Stimulated activated memory B cell treated with anti-CD40 and anti-IgM and Interleukin-4, amounts not matched to agents 10 μg/mL and 1 μg/mL and 100 μg/mL, for 72 hours (primary cell): ENCODE results near the gene SMAD3.

Experiments
- ATAC-seq: fragments of 150-1000 bp; cut with Tn5 transposase; 2 replicates; pipeline ENCODE4 v1.10.0; 2021
- H3K27ac Mint-ChIP-seq: one replicate; pipeline ENCODE4 v1.8.0; 2022; ENCODE audit warnings: mild to moderate bottlenecking, mixed read lengths
- H3K27me3 Mint-ChIP-seq: one replicate; pipeline ENCODE4 v1.8.0; 2022; ENCODE audit warnings: mixed read lengths
- H3K36me3 Mint-ChIP-seq: one replicate; pipeline ENCODE4 v1.8.0; 2022; ENCODE audit warnings: mixed read lengths
- H3K4me1 Mint-ChIP-seq: one replicate; pipeline ENCODE4 v1.8.0; 2022; ENCODE audit warnings: mixed read lengths
- H3K4me3 Mint-ChIP-seq: one replicate; pipeline ENCODE4 v1.8.0; 2022; ENCODE audit warnings: mild to moderate bottlenecking, moderate library complexity, mixed read lengths
- H3K9me3 Mint-ChIP-seq: one replicate; pipeline ENCODE4 v1.8.0; 2022; ENCODE audit warnings: mixed read lengths

Gene SMAD3

GRCh38 chr15:67030036-67030762, 35.2 kb upstream of the SMAD3 start:
- Mint-ChIP-seq H3K4me3 (no peak overlapping the region), H3K36me3 (no peaks in the 10 kb centered on the region), H3K9me3 (no peaks in the 10 kb centered on the region), H3K4me1 (peaks cover 17% of the 10 kb centered on the region), H3K27ac (peak overlapping the region; percentile 8), H3K27me3 (no peaks in the 10 kb centered on the region)
- no peak for ATAC-seq

- no peaks in the 10 kb centered on the region for H3K27me3 Mint-ChIP-seq
- no peak overlapping the region for H3K4me3 Mint-ChIP-seq
- H3K4me1 Mint-ChIP-seq = peaks cover 6% of the 10 kb centered on the region
- no peaks in the 10 kb centered on the region for H3K36me3 Mint-ChIP-seq
- H3K9me3 Mint-ChIP-seq = no peaks in the 10 kb centered on the region
- H3K27ac Mint-ChIP-seq = no peak overlapping the region
- no peak for ATAC-seq
Observed at GRCh38 chr15:67031331-67031730, 34.1 kb upstream of the SMAD3 start.

- ATAC-seq = no peak
- H3K27ac Mint-ChIP-seq = no peak overlapping the region
- H3K36me3 Mint-ChIP-seq = no peaks in the 10 kb centered on the region
- no peak overlapping the region for H3K4me3 Mint-ChIP-seq
- H3K27me3 Mint-ChIP-seq = no peaks in the 10 kb centered on the region
- H3K4me1 Mint-ChIP-seq = peaks cover 8% of the 10 kb centered on the region
- no peaks in the 10 kb centered on the region for H3K9me3 Mint-ChIP-seq
Observed at GRCh38 chr15:67032608-67033007, 32.8 kb upstream of the SMAD3 start.

GRCh38 chr15:67033012-67033411, 32.4 kb upstream of the SMAD3 start:
- Mint-ChIP-seq H3K27ac (no peak overlapping the region), H3K36me3 (no peaks in the 10 kb centered on the region), H3K9me3 (no peaks in the 10 kb centered on the region), H3K27me3 (no peaks in the 10 kb centered on the region), H3K4me3 (peak overlapping the region; percentile 70), H3K4me1 (peaks cover 12% of the 10 kb centered on the region)
- no peak for ATAC-seq

GRCh38 chr15:67033571-67034044, 31.8 kb upstream of the SMAD3 start:
- H3K27ac Mint-ChIP-seq = no peak overlapping the region
- H3K9me3 Mint-ChIP-seq = no peaks in the 10 kb centered on the region
- H3K4me3 Mint-ChIP-seq = peak overlapping the region; percentile 70
- no peaks in the 10 kb centered on the region for H3K27me3 Mint-ChIP-seq
- H3K36me3 Mint-ChIP-seq = no peaks in the 10 kb centered on the region
- H3K4me1 Mint-ChIP-seq = peaks cover 18% of the 10 kb centered on the region
- peak; percentile 20 for ATAC-seq

GRCh38 chr15:67035886-67036285, 29.5 kb upstream of the SMAD3 start:
- no peaks in the 10 kb centered on the region for H3K27me3 Mint-ChIP-seq
- peaks cover 28% of the 10 kb centered on the region for H3K4me1 Mint-ChIP-seq
- H3K27ac Mint-ChIP-seq = no peak overlapping the region
- no peak overlapping the region for H3K4me3 Mint-ChIP-seq
- peak; percentile 47 for ATAC-seq
- no peaks in the 10 kb centered on the region for H3K36me3 Mint-ChIP-seq
- H3K9me3 Mint-ChIP-seq = no peaks in the 10 kb centered on the region

GRCh38 chr15:67036775-67037555, 28.4 kb upstream of the SMAD3 start:
- Mint-ChIP-seq H3K27me3 (no peaks in the 10 kb centered on the region), H3K9me3 (no peaks in the 10 kb centered on the region), H3K36me3 (no peaks in the 10 kb centered on the region), H3K27ac (no peak overlapping the region), H3K4me3 (no peak overlapping the region), H3K4me1 (peaks cover 34% of the 10 kb centered on the region)
- ATAC-seq = no peak

- Mint-ChIP-seq H3K36me3 (no peaks in the 10 kb centered on the region), H3K27ac (no peak overlapping the region), H3K4me1 (peaks cover 42% of the 10 kb centered on the region), H3K9me3 (no peaks in the 10 kb centered on the region), H3K27me3 (no peaks in the 10 kb centered on the region), H3K4me3 (no peak overlapping the region)
- no peak for ATAC-seq
Observed at GRCh38 chr15:67037694-67038093, 27.7 kb upstream of the SMAD3 start.

GRCh38 chr15:67038736-67039135, 26.7 kb upstream of the SMAD3 start:
- H3K36me3 Mint-ChIP-seq = no peaks in the 10 kb centered on the region

GRCh38 chr15:67039384-67040075, 25.9 kb upstream of the SMAD3 start:
- ATAC-seq = no peak
- no peaks in the 10 kb centered on the region for H3K9me3 Mint-ChIP-seq
- no peak overlapping the region for H3K27ac Mint-ChIP-seq
- no peak overlapping the region for H3K4me3 Mint-ChIP-seq
- no peaks in the 10 kb centered on the region for H3K27me3 Mint-ChIP-seq
- H3K4me1 Mint-ChIP-seq = peaks cover 49% of the 10 kb centered on the region
- H3K36me3 Mint-ChIP-seq = no peaks in the 10 kb centered on the region

More at GRCh38 chr15:67038736-67039135, 26.7 kb upstream of the SMAD3 start:
- no peak overlapping the region for H3K4me3 Mint-ChIP-seq
- H3K9me3 Mint-ChIP-seq = no peaks in the 10 kb centered on the region
- peaks cover 49% of the 10 kb centered on the region for H3K4me1 Mint-ChIP-seq
- ATAC-seq = no peak
- H3K27me3 Mint-ChIP-seq = no peaks in the 10 kb centered on the region
- no peak overlapping the region for H3K27ac Mint-ChIP-seq

GRCh38 chr15:67040277-67040676, 25.1 kb upstream of the SMAD3 start:
- H3K4me1 Mint-ChIP-seq = peaks cover 49% of the 10 kb centered on the region
- H3K4me3 Mint-ChIP-seq = no peak overlapping the region
- no peak for ATAC-seq
- no peaks in the 10 kb centered on the region for H3K27me3 Mint-ChIP-seq
- no peak overlapping the region for H3K27ac Mint-ChIP-seq
- no peaks in the 10 kb centered on the region for H3K9me3 Mint-ChIP-seq
- no peaks in the 10 kb centered on the region for H3K36me3 Mint-ChIP-seq

- H3K27me3 Mint-ChIP-seq = no peaks in the 10 kb centered on the region
- no peaks in the 10 kb centered on the region for H3K36me3 Mint-ChIP-seq
- H3K4me3 Mint-ChIP-seq = no peak overlapping the region
- H3K27ac Mint-ChIP-seq = peak overlapping the region; percentile 49
- H3K4me1 Mint-ChIP-seq = peaks cover 41% of the 10 kb centered on the region
- ATAC-seq = peak; percentile 77
- no peaks in the 10 kb centered on the region for H3K9me3 Mint-ChIP-seq
Observed at GRCh38 chr15:67042551-67043142, 22.8 kb upstream of the SMAD3 start.

GRCh38 chr15:67043939-67044771, 21.2 kb upstream of the SMAD3 start:
- no peaks in the 10 kb centered on the region for H3K27me3 Mint-ChIP-seq
- no peak for ATAC-seq
- H3K36me3 Mint-ChIP-seq = no peaks in the 10 kb centered on the region
- H3K9me3 Mint-ChIP-seq = no peaks in the 10 kb centered on the region
- H3K4me1 Mint-ChIP-seq = peaks cover 32% of the 10 kb centered on the region
- H3K4me3 Mint-ChIP-seq = no peak overlapping the region
- H3K27ac Mint-ChIP-seq = no peak overlapping the region

- H3K4me1 Mint-ChIP-seq = peaks cover 35% of the 10 kb centered on the region
Observed at GRCh38 chr15:67047149-67047661, 18.2 kb upstream of the SMAD3 start.

More at GRCh38 chr15:67047149-67047661, 18.2 kb upstream of the SMAD3 start:
- no peaks in the 10 kb centered on the region for H3K36me3 Mint-ChIP-seq
- ATAC-seq = no peak
- H3K4me3 Mint-ChIP-seq = no peak overlapping the region
- no peaks in the 10 kb centered on the region for H3K27me3 Mint-ChIP-seq
- H3K9me3 Mint-ChIP-seq = no peaks in the 10 kb centered on the region
- H3K27ac Mint-ChIP-seq = no peak overlapping the region
